Right atrium auricular region (tissue), 2 donors: ENCODE measurements around the gene ST6GALNAC5. TPM values are rescaled to one million over a fixed set of nuclear protein-coding genes. Genes with fewer than 3 reads are reported as not detected.

ENCODE experiments used
- DNase-seq: peaks from one replicate; pipeline ENCODE4 v3.0.0-alpha.2; 2019; ENCODE audit warnings: low spot score
- H3K27ac ChIP-seq, 2 donors: fragments of 200-600 bp; sonication (generic); 1 replicate in 1 of 2; 2 replicates in 1 of 2; pipeline ENCODE4 v1.5.1; 2016 to 2019
- H3K27me3 ChIP-seq, 2 donors: fragments of 200-600 bp; sonication (generic); one replicate each; pipeline versions ENCODE4 v1.5.1 to v1.6.0; 2017 to 2019
- H3K36me3 ChIP-seq: fragments of 200-600 bp; sonication (generic); one replicate; pipeline ENCODE4 v1.5.1; 2016
- H3K4me1 ChIP-seq, 2 donors: fragments of 200-600 bp; sonication (generic); one replicate each; pipeline versions ENCODE4 v1.5.1 to v1.6.0; 2017 to 2019
- H3K4me3 ChIP-seq, 2 donors: fragments of 200-600 bp; sonication (generic); 1 replicate in 1 of 2; 2 replicates in 1 of 2; pipeline ENCODE4 v1.5.1; 2017 to 2019; ENCODE audit warnings: mild to moderate bottlenecking in 1 of 2, moderate library complexity in 1 of 2
- H3K9me3 ChIP-seq, 2 donors: fragments of 200-600 bp; sonication (generic); one replicate each; pipeline ENCODE4 v1.5.1; 2019
- CTCF ChIP-seq, 2 donors: fragments of 200-600 bp; sonication (generic); IDR thresholded peaks; one replicate each; pipeline ENCODE4 v1.5.1; 2019; ENCODE audit warnings: antibody characterized with exemption in 2 of 2
- total RNA-seq, 2 donors: library from RNA; depleted of rRNA; stranded (reverse); fragments of >200 nt; gene quantifications; one replicate each; pipeline ENCODE4 v1.1.0, GENCODE V29; 2016

Gene ST6GALNAC5
- total RNA-seq, 2 donors from 2014 or later = 1.8 to 1.9 TPM

- TF ChIP-seq CTCF (IDR thresholded peaks at IDR 0.05) = no peak
- DNase-seq = no peak
Observed at GRCh38 chr1:76905876-76906595, 38.8 kb downstream of the ST6GALNAC5 start.

DNA sequence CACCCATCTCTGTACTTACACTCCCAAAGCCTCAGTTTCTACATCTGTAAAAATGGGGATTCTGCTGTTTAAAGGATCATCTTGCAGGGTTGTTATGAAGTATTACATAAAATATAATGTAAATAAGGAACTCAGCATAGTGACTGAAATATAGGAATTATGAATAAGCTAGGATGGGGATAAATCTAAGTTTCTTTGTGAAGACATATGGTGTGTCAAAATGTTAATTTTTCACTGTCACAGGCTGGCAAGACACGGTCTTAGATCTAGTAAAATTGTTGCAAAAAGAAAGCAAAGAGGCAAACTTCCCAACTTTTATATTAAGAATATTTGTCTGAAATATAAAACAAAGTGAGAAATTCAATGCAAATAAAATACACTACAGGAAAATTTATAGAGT, 42.0 kb downstream of the ST6GALNAC5 start:
- TF ChIP-seq CTCF (IDR thresholded peaks at IDR 0.05) = no peak

More at GRCh38 chr1:76905876-76906595, 38.8 kb downstream of the ST6GALNAC5 start:
- no peaks in the 10 kb centered on the region for H3K27me3 ChIP-seq
- no peak overlapping the region for H3K4me3 ChIP-seq
- H3K4me1 ChIP-seq = no peaks in the 10 kb centered on the region
- H3K9me3 ChIP-seq = no peaks in the 10 kb centered on the region
- H3K36me3 ChIP-seq = no peaks in the 10 kb centered on the region
- no peak overlapping the region for H3K27ac ChIP-seq

DNA sequence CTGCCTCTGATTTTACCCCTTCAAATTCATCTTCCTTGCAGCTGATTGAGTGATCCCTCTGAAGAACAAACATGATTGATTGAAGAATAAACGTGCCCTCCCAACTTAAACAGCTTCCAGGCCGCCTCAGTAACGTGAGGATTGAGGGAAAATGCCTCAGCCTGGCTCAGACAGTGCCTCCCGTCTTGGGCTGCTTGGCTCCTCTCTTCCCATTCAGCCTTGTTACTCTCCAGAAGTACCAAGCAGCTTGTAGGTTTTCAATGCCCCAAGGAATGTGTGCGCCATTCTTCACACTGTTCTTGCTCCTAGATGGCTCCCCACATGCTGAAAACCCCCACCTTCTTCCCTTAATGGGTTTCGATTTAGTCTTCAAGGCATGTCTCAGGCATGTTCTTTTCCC, 51.8 kb downstream of the ST6GALNAC5 start:
- H3K4me1 ChIP-seq = no peaks in the 10 kb centered on the region
- H3K36me3 ChIP-seq = no peaks in the 10 kb centered on the region
- TF ChIP-seq CTCF (IDR thresholded peaks at IDR 0.05) = no peak
- no peaks in the 10 kb centered on the region for H3K27me3 ChIP-seq
- H3K4me3 ChIP-seq = no peak overlapping the region
- DNase-seq = no peak
- no peak overlapping the region for H3K27ac ChIP-seq
- H3K9me3 ChIP-seq = no peaks in the 10 kb centered on the region

More for the DNA sequence above, 42.0 kb downstream of the ST6GALNAC5 start:
- DNase-seq = no peak
- Histone ChIP-seq H3K27me3 (no peaks in the 10 kb centered on the region), H3K9me3 (no peaks in the 10 kb centered on the region), H3K4me3 (no peak overlapping the region), H3K36me3 (no peaks in the 10 kb centered on the region), H3K4me1 (no peaks in the 10 kb centered on the region), H3K27ac (no peak overlapping the region)

DNA sequence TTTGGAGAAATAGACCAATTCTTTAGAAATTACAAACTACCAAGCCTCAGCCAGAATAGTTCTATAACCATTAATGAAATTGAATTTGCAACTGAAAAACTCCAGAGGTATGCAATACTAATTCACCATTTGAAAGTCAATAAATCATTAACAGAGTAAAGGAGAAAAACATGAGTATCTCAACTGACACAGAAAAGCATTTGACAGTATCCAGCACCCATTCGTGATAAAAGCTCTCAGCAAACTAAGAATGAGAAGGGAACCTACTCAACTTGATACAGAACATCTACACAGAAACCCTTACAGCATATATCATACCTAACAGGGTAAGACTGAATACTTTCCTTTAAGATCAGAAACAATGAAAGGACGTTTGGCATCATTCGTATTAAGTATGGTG, 54.3 kb downstream of the ST6GALNAC5 start:
- Histone ChIP-seq H3K4me1 (no peaks in the 10 kb centered on the region), H3K27me3 (no peaks in the 10 kb centered on the region), H3K27ac (no peak overlapping the region), H3K36me3 (no peaks in the 10 kb centered on the region), H3K4me3 (no peak overlapping the region), H3K9me3 (no peaks in the 10 kb centered on the region)
- no peak for DNase-seq
- TF ChIP-seq CTCF (IDR thresholded peaks at IDR 0.05) = no peak

- no peak for DNase-seq
- Histone ChIP-seq H3K36me3 (no peaks in the 10 kb centered on the region), H3K4me3 (no peak overlapping the region), H3K9me3 (peaks cover 2 to 3% of the 10 kb centered on the region in 2 donors), H3K27me3 (no peaks in the 10 kb centered on the region), H3K27ac (no peak overlapping the region), H3K4me1 (no peaks in the 10 kb centered on the region)
- no peak for TF ChIP-seq CTCF (IDR thresholded peaks at IDR 0.05)
Observed at GRCh38 chr1:76925825-76926224, 58.5 kb downstream of the ST6GALNAC5 start.

GRCh38 chr1:76928522-76928921, 61.2 kb downstream of the ST6GALNAC5 start:
- peaks cover 7 to 8% of the 10 kb centered on the region in 2 donors for H3K9me3 ChIP-seq
- TF ChIP-seq CTCF (IDR thresholded peaks at IDR 0.05) = no peak
- H3K36me3 ChIP-seq = no peaks in the 10 kb centered on the region
- no peak overlapping the region for H3K27ac ChIP-seq
- no peak for DNase-seq
- H3K4me3 ChIP-seq = no peak overlapping the region
- no peaks in the 10 kb centered on the region for H3K27me3 ChIP-seq
- H3K4me1 ChIP-seq = peaks cover 0 to 5% of the 10 kb centered on the region in 2 donors
